Neural cell (in vitro differentiated cells): ENCODE measurements around the gene ZNF71. TPM values are rescaled to one million over a fixed set of nuclear protein-coding genes. Genes with fewer than 3 reads are reported as not detected.

Experiments used
- H2AFZ ChIP-seq: fragments of 200-600, 300-800 bp; sonication (generic), shearing (Covaris generic); 2 replicates; pipeline ENCODE4 v1.6.0; 2014; ENCODE audit warnings: low read depth, mild to moderate bottlenecking, antibody characterized with exemption, low read length, moderate library complexity
- H3F3A ChIP-seq: fragments of 200-600 bp; shearing (Covaris generic); 2 replicates; pipeline ENCODE4 v1.6.1; 2016; ENCODE audit warnings: mild to moderate bottlenecking, moderate library complexity, mixed read lengths, antibody characterized with exemption, low read length; ENCODE audit not compliant: insufficient read depth, poor library complexity, severe bottlenecking
- H3K27ac ChIP-seq: fragments of 200-600, 300-800 bp; sonication (generic), shearing (Covaris generic); 2 replicates; pipeline ENCODE4 v1.5.1; 2014; ENCODE audit warnings: mild to moderate bottlenecking, low read length, moderate library complexity
- H3K27me3 ChIP-seq: fragments of 300-800, 200-600 bp; sonication (generic), shearing (Covaris generic); 2 replicates; pipeline ENCODE4 v1.6.0; 2014; ENCODE audit warnings: mild to moderate bottlenecking, low read depth, low read length, moderate library complexity; ENCODE audit not compliant: insufficient read depth
- H3K36me3 ChIP-seq: fragments of 300-800, 200-600 bp; sonication (generic), shearing (Covaris generic); 2 replicates; pipeline ENCODE4 v1.5.1; 2014; ENCODE audit warnings: mild to moderate bottlenecking, antibody characterized with exemption, low read length, moderate library complexity; ENCODE audit not compliant: insufficient read depth
- H3K4me2 ChIP-seq: fragments of 300-800, 200-600 bp; sonication (generic), shearing (Covaris generic); 2 replicates; pipeline ENCODE4 v1.6.0; 2014; ENCODE audit warnings: mild to moderate bottlenecking, low read length
- H3K4me3 ChIP-seq: fragments of 300-800, 200-600 bp; sonication (generic), shearing (Covaris generic); 2 replicates; pipeline ENCODE4 v1.5.1; 2014; ENCODE audit warnings: mild to moderate bottlenecking, low read length, moderate library complexity
- H3K79me2 ChIP-seq: fragments of 200-600 bp; shearing (Covaris generic); replicated peaks from 2 replicates; pipeline ENCODE4 v1.6.0; 2014; ENCODE audit warnings: mild to moderate bottlenecking, low read length, moderate library complexity; ENCODE audit not compliant: insufficient read depth
- H3K9ac ChIP-seq: fragments of 300-800, 200-600 bp; sonication (generic), shearing (Covaris generic); 2 replicates; pipeline ENCODE4 v1.6.1; 2016; ENCODE audit warnings: mild to moderate bottlenecking, low read length, mixed read lengths
- H3K9me2 ChIP-seq: fragments of 200-600 bp; shearing (Covaris generic); 2 replicates; pipeline ENCODE4 v1.6.1; 2016; ENCODE audit warnings: mild to moderate bottlenecking, low read length, mixed read lengths; ENCODE audit not compliant: insufficient read depth
- H3K9me3 ChIP-seq: fragments of 200-600, 300-800 bp; sonication (generic), shearing (Covaris generic); 2 replicates; pipeline ENCODE4 v1.6.1; 2016; ENCODE audit warnings: mild to moderate bottlenecking, mixed run types, low read length, moderate library complexity, mixed read lengths
- H4K20me1 ChIP-seq: fragments of 200-600 bp; shearing (Covaris generic); 2 replicates; pipeline ENCODE4 v1.6.1; 2016; ENCODE audit warnings: mild to moderate bottlenecking, mixed run types; ENCODE audit not compliant: insufficient read depth
- CTCF ChIP-seq: fragments of 450-650 bp; IDR thresholded peaks from 2 replicates; pipeline ENCODE4 v1.5.1; 2014; ENCODE audit warnings: antibody characterized with exemption, mild to moderate bottlenecking, moderate library complexity; ENCODE audit not compliant: poor library complexity, severe bottlenecking
- EP300 ChIP-seq: fragments of 450-650 bp; conservative IDR thresholded peaks from 2 replicates; pipeline ENCODE4 v1.6.1; 2014; ENCODE audit warnings: antibody characterized with exemption, mild to moderate bottlenecking, moderate library complexity; ENCODE audit not compliant: poor library complexity, severe bottlenecking
- EZH2 ChIP-seq: fragments of 200-600, 300-800 bp; shearing (Covaris generic), sonication (generic); IDR thresholded peaks from 2 replicates; pipeline ENCODE4 v1.6.1; 2014; ENCODE audit warnings: antibody characterized with exemption, low read length, borderline replicate concordance, mild to moderate bottlenecking; ENCODE audit not compliant: insufficient read depth, poor library complexity, severe bottlenecking
- MXI1 ChIP-seq: fragments of 450-650 bp; conservative IDR thresholded peaks from 2 replicates; pipeline ENCODE4 v1.6.1; 2014; ENCODE audit warnings: antibody characterized with exemption, mild to moderate bottlenecking; ENCODE audit not compliant: poor library complexity, severe bottlenecking
- POLR2AphosphoS5 ChIP-seq: IDR thresholded peaks from 2 replicates; pipeline ENCODE4 v1.6.1; 2012
- RAD21 ChIP-seq: fragments of 450-650 bp; conservative IDR thresholded peaks from 2 replicates; pipeline ENCODE4 v1.6.1; 2014; ENCODE audit warnings: antibody characterized with exemption, mild to moderate bottlenecking, moderate library complexity
- REST ChIP-seq: IDR thresholded peaks from 2 replicates; pipeline ENCODE4 v1.6.1; 2012; ENCODE audit warnings: borderline replicate concordance
- SMC3 ChIP-seq: fragments of 450-650 bp; conservative IDR thresholded peaks from 2 replicates; pipeline ENCODE4 v1.6.1; 2014; ENCODE audit warnings: antibody characterized with exemption, mild to moderate bottlenecking, moderate library complexity; ENCODE audit not compliant: poor library complexity
- TAF1 ChIP-seq: IDR thresholded peaks from 2 replicates; pipeline ENCODE4 v1.6.1; 2012; ENCODE audit warnings: low read depth
- polyA plus RNA-seq: library from polyadenylated mRNA; depleted of rRNA; stranded (reverse); fragments of >200 nt; gene quantifications from 2 replicates; pipeline ENCODE4 v1.2.3, GENCODE V29; 2014

The ZNF71 gene
- polyA plus RNA-seq, 1 donor from 2014 or later, result 28.8 TPM

- no peaks in the 10 kb centered on the region for H3F3A ChIP-seq
- no peak overlapping the region for H3K9ac ChIP-seq
- H3K36me3 ChIP-seq, result peaks cover 25% of the 10 kb centered on the region
- no peak for TF ChIP-seq MXI1
- no peak for TF ChIP-seq TAF1
- no peak for TF ChIP-seq CTCF
- no peak for TF ChIP-seq EP300
- TF ChIP-seq RAD21, result no peak
- TF ChIP-seq REST, result no peak
- TF ChIP-seq SMC3, result no peak
- H3K4me3 ChIP-seq, result peak overlapping the region; percentile 29
- no peak overlapping the region for H2AFZ ChIP-seq
- H3K9me3 ChIP-seq, result peaks cover 21% of the 10 kb centered on the region
- H3K27ac ChIP-seq, result no peak overlapping the region
- no peaks in the 10 kb centered on the region for H3K27me3 ChIP-seq
- H3K79me2 ChIP-seq, result peaks cover 62% of the 10 kb centered on the region
- no peak overlapping the region for H3K4me2 ChIP-seq
- no peaks in the 10 kb centered on the region for H3K9me2 ChIP-seq
- no peaks in the 10 kb centered on the region for H4K20me1 ChIP-seq
These were observed 2.6 kb downstream of the ZNF71 start for GRCh38 chr19:56597696-56598095.

GRCh38 chr19:56601375-56601774 lies 6.3 kb downstream of the ZNF71 start:
- Histone ChIP-seq H3K27ac (no peak overlapping the region), H3K4me3 (no peak overlapping the region)

More at GRCh38 chr19:56601375-56601774, 6.3 kb downstream of the ZNF71 start:
- H3F3A ChIP-seq, result no peaks in the 10 kb centered on the region
- H3K4me2 ChIP-seq, result no peak overlapping the region
- no peaks in the 10 kb centered on the region for H3K9me2 ChIP-seq
- H3K9me3 ChIP-seq, result peaks cover 31% of the 10 kb centered on the region
- H3K9ac ChIP-seq, result no peak overlapping the region
- H2AFZ ChIP-seq, result no peak overlapping the region
- peaks cover 81% of the 10 kb centered on the region for H3K79me2 ChIP-seq
- TF ChIP-seq TAF1, result no peak
- TF ChIP-seq RAD21, result no peak
- TF ChIP-seq MXI1, result no peak
- no peak for TF ChIP-seq EZH2
- TF ChIP-seq POLR2AphosphoS5, result no peak
- no peak for TF ChIP-seq REST
- no peak for TF ChIP-seq SMC3
- no peak for TF ChIP-seq EP300
- no peak for TF ChIP-seq CTCF
- no peaks in the 10 kb centered on the region for H4K20me1 ChIP-seq
- no peaks in the 10 kb centered on the region for H3K27me3 ChIP-seq
- H3K36me3 ChIP-seq, result peaks cover 29% of the 10 kb centered on the region
